OCI-LY1 (cell line): ENCODE measurements around the gene HEG1.

ENCODE experiments used
- H2AFZ ChIP-seq: fragments of 200-600 bp; sonication (generic), shearing (Covaris generic); 2 replicates; pipeline ENCODE4 v1.6.0; 2014; ENCODE audit warnings: antibody characterized with exemption, mild to moderate bottlenecking, low read length
- H3F3A ChIP-seq: fragments of 200-600 bp; sonication (generic), shearing (Covaris generic); 2 replicates; pipeline ENCODE4 v1.6.0; 2014; ENCODE audit warnings: mild to moderate bottlenecking, antibody characterized with exemption, low read length, moderate library complexity; ENCODE audit not compliant: insufficient read depth
- H3K27ac ChIP-seq: fragments of 200-600 bp; sonication (generic); 2 replicates; pipeline ENCODE4 v1.5.1; 2014; ENCODE audit warnings: low read length, mixed run types, mild to moderate bottlenecking, low read depth; ENCODE audit not compliant: poor library complexity, severe bottlenecking
- H3K27me3 ChIP-seq: fragments of 200-600 bp; sonication (generic); 2 replicates; pipeline ENCODE4 v1.6.0; 2014; ENCODE audit warnings: antibody characterized with exemption, mild to moderate bottlenecking, low read length, moderate library complexity; ENCODE audit not compliant: insufficient read depth
- H3K36me3 ChIP-seq: fragments of 200-600 bp; sonication (generic); 2 replicates; pipeline ENCODE4 v1.6.1; 2014; ENCODE audit warnings: mild to moderate bottlenecking, antibody characterized with exemption, low read length, moderate library complexity, mixed read lengths; ENCODE audit not compliant: insufficient read depth
- H3K4me1 ChIP-seq: fragments of 200-600 bp; sonication (generic); 2 replicates; pipeline ENCODE4 v1.5.1; 2014; ENCODE audit warnings: mild to moderate bottlenecking, low read length, moderate library complexity; ENCODE audit not compliant: insufficient read depth, severe bottlenecking
- H3K4me2 ChIP-seq: fragments of 200-600 bp; sonication (generic), shearing (Covaris generic); 2 replicates; pipeline ENCODE4 v1.6.1; 2014; ENCODE audit warnings: low read length
- H3K4me3 ChIP-seq: fragments of 200-600 bp; sonication (generic); 2 replicates; pipeline ENCODE4 v1.5.1; 2014; ENCODE audit warnings: low read length, low read depth, mild to moderate bottlenecking, mixed read lengths; ENCODE audit not compliant: poor library complexity, severe bottlenecking
- H3K79me2 ChIP-seq: fragments of 200-600 bp; shearing (Covaris generic); 2 replicates; pipeline ENCODE4 v1.6.1; 2016; ENCODE audit warnings: mixed run types, low read length, mixed read lengths; ENCODE audit not compliant: insufficient read depth
- H3K9ac ChIP-seq: fragments of 200-600 bp; sonication (generic), shearing (Covaris generic); 2 replicates; pipeline ENCODE4 v1.6.1; 2014; ENCODE audit warnings: mild to moderate bottlenecking, low read length, mixed read lengths
- H3K9me2 ChIP-seq: fragments of 200-600 bp; sonication (generic), shearing (Covaris generic); 2 replicates; pipeline ENCODE4 v1.6.1; 2014; ENCODE audit warnings: low read depth, mild to moderate bottlenecking, low read length, mixed read lengths
- H3K9me3 ChIP-seq: fragments of 200-600 bp; shearing (Covaris generic); 2 replicates; pipeline ENCODE4 v1.6.1; 2014; ENCODE audit warnings: low read length, mixed read lengths
- H4K20me1 ChIP-seq: fragments of 200-600 bp; sonication (generic), shearing (Covaris generic); 2 replicates; pipeline ENCODE4 v1.6.0; 2016; ENCODE audit warnings: mild to moderate bottlenecking, low read length; ENCODE audit not compliant: insufficient read depth
- EZH2 ChIP-seq: fragments of 200-600 bp; sonication (generic), shearing (Covaris generic); IDR thresholded peaks from 2 replicates; pipeline ENCODE4 v1.8.0; 2017; ENCODE audit warnings: borderline replicate concordance, mixed run types, mild to moderate bottlenecking, antibody characterized with exemption, low read length, moderate library complexity, mixed read lengths
- TF ChIP-seq, protein P1 (sequence below): fragments of 200-600 bp; sonication (generic), shearing (Covaris generic); IDR thresholded peaks from 2 replicates; pipeline ENCODE4 v1.5.1; 2017; ENCODE audit warnings: mild to moderate bottlenecking, antibody characterized with exemption, low read length, moderate library complexity, mixed read lengths

The HEG1 gene

DNA sequence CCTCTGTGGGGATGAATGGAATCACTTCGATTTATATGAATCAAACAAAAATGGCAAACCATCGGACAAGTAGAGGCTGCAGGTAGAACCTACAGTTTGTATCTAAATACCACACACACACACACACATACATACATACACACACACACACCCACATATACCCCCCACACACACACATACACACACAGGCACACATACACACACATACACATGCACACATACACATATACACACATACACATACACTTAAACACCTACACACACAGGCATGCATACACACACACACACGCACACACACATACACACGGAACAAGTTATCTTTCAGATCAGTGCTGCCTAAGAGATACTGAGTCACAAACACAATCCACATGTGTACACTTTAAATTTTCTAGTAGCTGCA is 24.3 kb downstream of the HEG1 start:
- H3K4me1 ChIP-seq, result no peaks in the 10 kb centered on the region
- no peak overlapping the region for H2AFZ ChIP-seq
- no peaks in the 10 kb centered on the region for H3K79me2 ChIP-seq
- H4K20me1 ChIP-seq, result no peaks in the 10 kb centered on the region
- no peaks in the 10 kb centered on the region for H3K27me3 ChIP-seq
- H3F3A ChIP-seq, result no peaks in the 10 kb centered on the region
- H3K4me2 ChIP-seq, result no peak overlapping the region
- no peak overlapping the region for H3K4me3 ChIP-seq
- TF ChIP-seq EZH2, result no peak
- TF ChIP-seq, protein P1, sequence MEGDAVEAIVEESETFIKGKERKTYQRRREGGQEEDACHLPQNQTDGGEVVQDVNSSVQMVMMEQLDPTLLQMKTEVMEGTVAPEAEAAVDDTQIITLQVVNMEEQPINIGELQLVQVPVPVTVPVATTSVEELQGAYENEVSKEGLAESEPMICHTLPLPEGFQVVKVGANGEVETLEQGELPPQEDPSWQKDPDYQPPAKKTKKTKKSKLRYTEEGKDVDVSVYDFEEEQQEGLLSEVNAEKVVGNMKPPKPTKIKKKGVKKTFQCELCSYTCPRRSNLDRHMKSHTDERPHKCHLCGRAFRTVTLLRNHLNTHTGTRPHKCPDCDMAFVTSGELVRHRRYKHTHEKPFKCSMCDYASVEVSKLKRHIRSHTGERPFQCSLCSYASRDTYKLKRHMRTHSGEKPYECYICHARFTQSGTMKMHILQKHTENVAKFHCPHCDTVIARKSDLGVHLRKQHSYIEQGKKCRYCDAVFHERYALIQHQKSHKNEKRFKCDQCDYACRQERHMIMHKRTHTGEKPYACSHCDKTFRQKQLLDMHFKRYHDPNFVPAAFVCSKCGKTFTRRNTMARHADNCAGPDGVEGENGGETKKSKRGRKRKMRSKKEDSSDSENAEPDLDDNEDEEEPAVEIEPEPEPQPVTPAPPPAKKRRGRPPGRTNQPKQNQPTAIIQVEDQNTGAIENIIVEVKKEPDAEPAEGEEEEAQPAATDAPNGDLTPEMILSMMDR, result no peak
- H3K36me3 ChIP-seq, result no peaks in the 10 kb centered on the region
- 0 out of 2 replicates have a peak, but pooled peaks cover 5% of the 10 kb centered on the region for H3K9me3 ChIP-seq
- H3K27ac ChIP-seq, result no peak overlapping the region
- no peaks in the 10 kb centered on the region for H3K9me2 ChIP-seq
- no peak overlapping the region for H3K9ac ChIP-seq

DNA sequence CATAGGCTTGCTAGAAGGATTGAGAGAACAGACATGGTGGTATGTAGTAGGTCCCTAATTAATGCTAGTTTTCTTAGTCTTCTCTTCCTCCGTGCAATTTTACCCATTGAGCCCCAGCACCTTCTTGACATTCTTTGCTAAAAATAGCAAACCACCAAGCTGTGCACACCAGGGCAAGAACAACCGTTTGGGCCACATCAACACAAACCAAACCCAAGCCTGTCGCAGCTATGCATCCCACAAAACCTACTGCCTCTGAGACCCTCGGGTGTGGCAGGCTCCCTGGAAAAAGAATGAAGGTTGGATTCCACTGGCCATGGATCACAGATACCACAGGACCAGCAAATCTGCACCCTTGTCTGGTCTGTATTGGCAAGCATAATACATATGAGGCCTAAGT is 27.1 kb downstream of the HEG1 start:
- Histone ChIP-seq H3K27me3 (no peaks in the 10 kb centered on the region), H3K9ac (no peak overlapping the region), H4K20me1 (no peaks in the 10 kb centered on the region), H3F3A (no peaks in the 10 kb centered on the region), H3K4me1 (no peaks in the 10 kb centered on the region), H3K27ac (no peak overlapping the region), H3K79me2 (no peaks in the 10 kb centered on the region), H3K9me3 (no peaks in the 10 kb centered on the region), H3K36me3 (no peaks in the 10 kb centered on the region), H3K4me3 (no peak overlapping the region), H2AFZ (no peak overlapping the region), H3K4me2 (no peak overlapping the region), H3K9me2 (no peaks in the 10 kb centered on the region)
- TF ChIP-seq, protein P1, result no peak
- TF ChIP-seq EZH2, result no peak

DNA sequence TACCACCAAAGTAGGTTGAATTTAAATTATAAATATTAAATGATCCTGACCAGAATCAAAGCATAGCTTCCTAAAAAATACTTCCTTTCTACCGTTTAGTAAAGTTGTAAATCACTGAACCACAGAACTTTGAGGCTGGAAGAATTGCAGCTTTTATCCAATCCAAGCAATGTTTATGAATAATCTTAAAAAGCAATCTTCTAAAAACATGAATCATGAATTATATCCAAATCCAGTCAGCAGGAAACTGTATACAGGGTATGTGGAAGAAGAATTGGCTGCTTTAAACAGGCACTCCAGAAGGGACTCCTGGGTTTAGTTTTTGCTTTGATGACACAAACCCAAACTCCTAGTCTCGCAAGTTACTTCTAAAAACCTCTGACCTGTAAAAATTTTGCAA is 30.2 kb downstream of the HEG1 start:
- Histone ChIP-seq H3K36me3 (no peaks in the 10 kb centered on the region), H3K9ac (no peak overlapping the region), H3K4me3 (no peak overlapping the region), H3K9me2 (no peaks in the 10 kb centered on the region), H3K27me3 (no peaks in the 10 kb centered on the region), H3K4me2 (no peak overlapping the region), H3K79me2 (no peaks in the 10 kb centered on the region), H3F3A (no peaks in the 10 kb centered on the region), H3K27ac (no peak overlapping the region), H3K9me3 (no peaks in the 10 kb centered on the region), H2AFZ (no peak overlapping the region), H3K4me1 (no peaks in the 10 kb centered on the region), H4K20me1 (no peaks in the 10 kb centered on the region)
- TF ChIP-seq, protein P1, result no peak
